Measurements from ENCODE around the gene FGD6.

The FGD6 gene

DNA sequence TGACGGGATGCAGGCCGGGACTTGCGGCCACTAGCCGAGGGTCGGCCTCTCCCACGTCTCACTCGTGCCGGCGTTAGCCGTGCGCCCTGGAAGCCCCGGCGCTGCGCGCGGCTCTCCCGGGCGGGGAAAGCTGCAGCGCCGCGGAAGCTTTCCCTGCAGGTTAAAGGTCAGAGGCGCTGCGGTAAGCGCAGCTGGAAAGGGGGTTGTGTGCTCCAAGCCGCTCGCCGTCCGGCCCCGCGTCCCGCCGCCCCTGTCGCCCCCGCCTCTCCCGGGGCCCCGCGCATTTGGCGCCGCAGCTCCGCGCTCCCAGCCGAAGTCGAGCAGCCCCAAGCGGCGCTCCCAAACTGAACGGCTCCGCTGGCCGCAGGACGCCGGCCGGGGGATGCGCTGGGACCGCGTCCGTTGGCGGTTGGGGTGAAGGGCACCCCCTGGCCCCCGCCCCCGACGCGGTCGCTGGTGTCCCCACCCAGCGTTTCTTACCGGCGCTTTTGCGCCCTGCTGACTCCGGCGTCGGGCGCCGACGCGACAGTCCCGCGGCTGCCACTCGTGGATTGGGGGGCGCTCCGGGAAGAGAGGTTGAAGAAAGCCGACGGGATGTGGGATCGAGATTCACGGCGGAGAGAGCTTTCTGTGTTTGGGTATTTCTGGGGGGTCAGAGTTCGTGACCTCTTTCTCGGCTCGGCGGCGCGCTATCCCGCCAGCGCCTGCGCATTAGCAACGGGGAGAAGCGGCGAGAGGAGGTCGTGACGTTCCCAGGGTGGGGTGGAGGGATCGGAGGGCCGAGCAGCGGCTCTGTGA, 144.2 kb downstream of the FGD6 start, which contains the start of gene NR2C1:
NR2C1 (minus strand) TSS at position 719 of the 798 bp plus-strand sequence. CDS start 6,234 bp downstream, outside the sequence.
- peak within 1 kb of the TSS; percentile 80 for H3K9ac ChIP-seq (ENCODE audit: low read length)
- H3K9me2 ChIP-seq (ENCODE audit: low read depth, low read length), result no peaks in the 10 kb centered on the region
- peak within 1 kb of the TSS; percentile 83 for H3K4me2 ChIP-seq (ENCODE audit: low read length)
- peaks cover 28% of the 10 kb centered on the region for H3K79me2 ChIP-seq (ENCODE audit: insufficient read depth, low read length)
- H3K27ac ChIP-seq (ENCODE audit: low read depth, low read length, poor library complexity, severe bottlenecking), result no peak within 1 kb of the TSS
- H3F3A ChIP-seq (ENCODE audit: insufficient read depth, low read length), result no peaks in the 10 kb centered on the region
- peaks cover 13% of the 10 kb centered on the region for H3K4me1 ChIP-seq (ENCODE audit: insufficient read depth, low read length, severe bottlenecking)
- no peaks in the 10 kb centered on the region for H3K27me3 ChIP-seq (ENCODE audit: insufficient read depth, low read length)
- TF ChIP-seq EZH2 (IDR thresholded peaks at IDR 0.05; ENCODE audit: borderline replicate concordance, low read length), result no peak
- TF ChIP-seq, protein P1, sequence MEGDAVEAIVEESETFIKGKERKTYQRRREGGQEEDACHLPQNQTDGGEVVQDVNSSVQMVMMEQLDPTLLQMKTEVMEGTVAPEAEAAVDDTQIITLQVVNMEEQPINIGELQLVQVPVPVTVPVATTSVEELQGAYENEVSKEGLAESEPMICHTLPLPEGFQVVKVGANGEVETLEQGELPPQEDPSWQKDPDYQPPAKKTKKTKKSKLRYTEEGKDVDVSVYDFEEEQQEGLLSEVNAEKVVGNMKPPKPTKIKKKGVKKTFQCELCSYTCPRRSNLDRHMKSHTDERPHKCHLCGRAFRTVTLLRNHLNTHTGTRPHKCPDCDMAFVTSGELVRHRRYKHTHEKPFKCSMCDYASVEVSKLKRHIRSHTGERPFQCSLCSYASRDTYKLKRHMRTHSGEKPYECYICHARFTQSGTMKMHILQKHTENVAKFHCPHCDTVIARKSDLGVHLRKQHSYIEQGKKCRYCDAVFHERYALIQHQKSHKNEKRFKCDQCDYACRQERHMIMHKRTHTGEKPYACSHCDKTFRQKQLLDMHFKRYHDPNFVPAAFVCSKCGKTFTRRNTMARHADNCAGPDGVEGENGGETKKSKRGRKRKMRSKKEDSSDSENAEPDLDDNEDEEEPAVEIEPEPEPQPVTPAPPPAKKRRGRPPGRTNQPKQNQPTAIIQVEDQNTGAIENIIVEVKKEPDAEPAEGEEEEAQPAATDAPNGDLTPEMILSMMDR (IDR thresholded peaks at IDR 0.05; ENCODE audit: low read length), result no peak
- no peaks in the 10 kb centered on the region for H4K20me1 ChIP-seq (ENCODE audit: insufficient read depth, low read length)
- peak within 1 kb of the TSS; percentile 84 for H3K4me3 ChIP-seq (ENCODE audit: low read depth, low read length, poor library complexity, severe bottlenecking)
- H2AFZ ChIP-seq (ENCODE audit: low read length), result peak within 1 kb of the TSS; percentile 88; the same call in 1 of the 2 replicates
- H3K9me3 ChIP-seq (ENCODE audit: low read length), result no peaks in the 10 kb centered on the region
- H3K36me3 ChIP-seq (ENCODE audit: insufficient read depth, low read length), result peaks cover 8% of the 10 kb centered on the region; the same call in 1 of the 2 replicates

DNA sequence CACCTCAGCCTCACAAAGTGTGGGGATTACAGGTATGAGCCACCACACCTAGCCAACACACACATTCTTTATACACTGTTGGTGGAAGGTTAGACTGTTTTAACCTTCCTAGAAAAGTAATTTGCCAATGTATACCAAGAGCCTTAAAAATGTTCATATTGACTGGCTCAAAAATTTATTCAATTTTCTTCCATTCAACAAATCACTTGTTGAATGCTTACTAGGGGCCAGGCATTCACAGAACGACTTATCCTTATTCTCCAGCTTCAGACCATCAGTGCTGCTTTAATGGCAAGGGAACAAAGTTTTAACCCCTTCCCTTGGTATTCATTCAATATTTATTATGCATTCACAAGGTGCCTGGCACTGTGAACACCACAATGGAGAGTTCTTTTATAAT, 146.9 kb downstream of the FGD6 start:
- H3K9ac ChIP-seq (ENCODE audit: low read length), result no peak overlapping the region
- no peaks in the 10 kb centered on the region for H3K9me3 ChIP-seq (ENCODE audit: low read length)
- H2AFZ ChIP-seq (ENCODE audit: low read length), result no peak overlapping the region
- peaks cover 23% of the 10 kb centered on the region for H3K36me3 ChIP-seq (ENCODE audit: insufficient read depth, low read length)
- H3F3A ChIP-seq (ENCODE audit: insufficient read depth, low read length), result no peaks in the 10 kb centered on the region
- H3K9me2 ChIP-seq (ENCODE audit: low read depth, low read length), result no peaks in the 10 kb centered on the region
- TF ChIP-seq, protein P1 (IDR thresholded peaks at IDR 0.05; ENCODE audit: low read length), result no peak
- TF ChIP-seq EZH2 (IDR thresholded peaks at IDR 0.05; ENCODE audit: borderline replicate concordance, low read length), result no peak
- no peak overlapping the region for H3K4me2 ChIP-seq (ENCODE audit: low read length)
- no peak overlapping the region for H3K4me3 ChIP-seq (ENCODE audit: low read depth, low read length, poor library complexity, severe bottlenecking)
- H3K79me2 ChIP-seq (ENCODE audit: insufficient read depth, low read length), result peaks cover 28% of the 10 kb centered on the region
- H4K20me1 ChIP-seq (ENCODE audit: insufficient read depth, low read length), result no peaks in the 10 kb centered on the region
- no peaks in the 10 kb centered on the region for H3K27me3 ChIP-seq (ENCODE audit: insufficient read depth, low read length)
- H3K4me1 ChIP-seq (ENCODE audit: insufficient read depth, low read length, severe bottlenecking), result peaks cover 13% of the 10 kb centered on the region
- no peak overlapping the region for H3K27ac ChIP-seq (ENCODE audit: low read depth, low read length, poor library complexity, severe bottlenecking)

DNA sequence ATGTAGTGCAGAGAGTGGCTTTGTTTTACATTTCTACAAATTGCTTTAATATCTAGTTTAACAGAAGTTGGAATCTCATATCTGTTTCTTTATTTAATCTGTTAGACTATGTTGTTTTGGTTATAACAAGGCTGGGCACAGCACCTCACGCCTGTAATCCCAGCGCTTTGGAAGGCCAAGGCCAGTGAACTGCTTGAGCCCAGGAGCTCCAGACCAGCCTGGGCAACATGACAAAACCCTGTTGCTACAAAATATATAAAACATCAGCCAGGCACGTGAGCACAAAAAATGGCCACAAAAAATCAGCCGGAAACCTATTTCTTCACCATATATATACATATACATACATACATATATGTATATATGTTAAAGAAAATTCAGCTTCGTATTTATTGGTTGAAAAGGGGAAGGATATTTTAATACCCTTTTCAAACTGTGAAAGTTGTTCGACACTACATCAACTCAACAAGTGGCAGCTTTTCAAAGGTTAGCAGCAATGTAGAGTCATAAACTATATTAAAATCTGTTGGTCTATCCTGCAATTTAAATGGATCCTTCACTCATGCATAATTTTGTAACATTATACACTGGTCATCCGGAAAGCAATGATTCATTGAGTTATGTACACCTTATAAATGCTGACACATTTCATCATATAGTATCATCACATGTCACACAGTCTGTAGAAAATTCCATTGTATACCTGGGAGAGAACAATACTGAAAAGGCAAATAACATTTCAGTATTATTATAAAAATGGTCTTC, 151.0 kb downstream of the FGD6 start:
- Histone ChIP-seq H3K36me3 (ENCODE audit: insufficient read depth, low read length) (peaks cover 58% of the 10 kb centered on the region), H3K9ac (ENCODE audit: low read length) (no peak overlapping the region), H3K27me3 (ENCODE audit: insufficient read depth, low read length) (no peaks in the 10 kb centered on the region), H3K27ac (ENCODE audit: low read depth, low read length, poor library complexity, severe bottlenecking) (no peak overlapping the region), H2AFZ (ENCODE audit: low read length) (no peak overlapping the region), H4K20me1 (ENCODE audit: insufficient read depth, low read length) (no peaks in the 10 kb centered on the region), H3K4me3 (ENCODE audit: low read depth, low read length, poor library complexity, severe bottlenecking) (no peak overlapping the region), H3K79me2 (ENCODE audit: insufficient read depth, low read length) (peaks cover 13% of the 10 kb centered on the region), H3K4me2 (ENCODE audit: low read length) (no peak overlapping the region), H3K9me3 (ENCODE audit: low read length) (no peaks in the 10 kb centered on the region), H3F3A (ENCODE audit: insufficient read depth, low read length) (no peaks in the 10 kb centered on the region), H3K9me2 (ENCODE audit: low read depth, low read length) (no peaks in the 10 kb centered on the region), H3K4me1 (ENCODE audit: insufficient read depth, low read length, severe bottlenecking) (no peaks in the 10 kb centered on the region)
- TF ChIP-seq, protein P1 (IDR thresholded peaks at IDR 0.05; ENCODE audit: low read length), result no peak
- no peak for TF ChIP-seq EZH2 (IDR thresholded peaks at IDR 0.05; ENCODE audit: borderline replicate concordance, low read length)
